WTC11 (cell line): ENCODE data around the gene MIER2.

Experiments used
- NFYB ChIP-seq: sonication (generic); formaldehyde crosslinking; conservative IDR thresholded peaks from 2 replicates; pipeline ENCODE4 v1.8.0; 2022; ENCODE audit warnings: low read depth, missing genetic modification reagents
- RELA ChIP-seq: sonication (generic); formaldehyde crosslinking; IDR thresholded peaks from 2 replicates; pipeline ENCODE4 v1.8.1; 2022; ENCODE audit warnings: missing genetic modification reagents, mild to moderate bottlenecking, borderline replicate concordance
- TEAD1 ChIP-seq: sonication (generic); formaldehyde crosslinking; IDR thresholded peaks from 2 replicates; pipeline ENCODE4 v1.8.0; 2022; ENCODE audit warnings: mild to moderate bottlenecking, missing genetic modification reagents
- ZBTB21 ChIP-seq: sonication (generic); formaldehyde crosslinking; IDR thresholded peaks from 2 replicates; pipeline ENCODE4 v1.8.1; 2023; ENCODE audit warnings: mild to moderate bottlenecking, missing genetic modification reagents, borderline replicate concordance
- TF ChIP-seq, protein P1 (sequence below): fragments of 200-600 bp; IDR thresholded peaks from 2 replicates; pipeline ENCODE4 v1.8.0; 2022; ENCODE audit warnings: antibody characterized with exemption
- TF ChIP-seq, protein P2 (sequence below): sonication (generic); formaldehyde crosslinking; IDR thresholded peaks from 2 replicates; pipeline ENCODE4 v1.8.1; 2022; ENCODE audit warnings: mild to moderate bottlenecking, missing genetic modification reagents, moderate library complexity, borderline replicate concordance
- TF ChIP-seq, protein P3 (sequence below): sonication (generic); formaldehyde crosslinking; conservative IDR thresholded peaks from 2 replicates; pipeline ENCODE4 v1.8.1; 2022; ENCODE audit warnings: mild to moderate bottlenecking, missing genetic modification reagents

DNA sequence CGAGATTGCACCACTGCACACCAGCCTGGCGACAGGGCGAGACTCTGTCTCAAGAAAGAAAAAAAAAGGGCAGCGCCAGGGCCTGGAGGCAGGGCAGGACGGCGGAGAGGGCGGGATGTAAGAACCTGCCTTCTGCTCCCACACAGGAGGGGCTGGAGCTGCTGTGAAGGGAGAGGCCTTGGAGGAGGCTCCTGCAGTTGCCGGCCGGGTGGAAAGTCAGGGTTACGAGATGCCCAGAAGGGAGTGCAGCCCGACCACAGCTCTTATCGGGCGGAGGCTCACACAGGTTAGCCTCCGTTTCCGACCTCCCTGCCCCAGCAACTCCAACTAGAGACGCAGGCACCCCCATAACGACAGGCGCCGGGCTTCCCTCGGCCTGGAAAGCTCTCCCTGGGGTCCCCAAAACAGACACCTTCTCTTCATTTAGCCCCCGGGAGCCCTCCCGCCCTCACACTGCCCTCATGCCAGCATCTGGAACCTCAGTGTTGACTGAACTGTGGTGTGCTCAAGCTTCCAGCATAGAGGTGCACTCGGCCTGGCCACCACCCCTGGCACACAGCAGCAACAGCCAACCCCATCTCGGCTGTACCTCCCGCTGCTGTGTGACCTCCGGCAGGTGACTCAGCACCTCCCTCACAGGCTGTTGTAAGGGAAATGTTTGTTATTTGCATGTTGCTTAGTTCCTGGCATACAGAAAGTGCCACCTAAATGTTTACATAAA is 54.8 kb downstream of the MIER2 start:
- TF ChIP-seq, protein P1, sequence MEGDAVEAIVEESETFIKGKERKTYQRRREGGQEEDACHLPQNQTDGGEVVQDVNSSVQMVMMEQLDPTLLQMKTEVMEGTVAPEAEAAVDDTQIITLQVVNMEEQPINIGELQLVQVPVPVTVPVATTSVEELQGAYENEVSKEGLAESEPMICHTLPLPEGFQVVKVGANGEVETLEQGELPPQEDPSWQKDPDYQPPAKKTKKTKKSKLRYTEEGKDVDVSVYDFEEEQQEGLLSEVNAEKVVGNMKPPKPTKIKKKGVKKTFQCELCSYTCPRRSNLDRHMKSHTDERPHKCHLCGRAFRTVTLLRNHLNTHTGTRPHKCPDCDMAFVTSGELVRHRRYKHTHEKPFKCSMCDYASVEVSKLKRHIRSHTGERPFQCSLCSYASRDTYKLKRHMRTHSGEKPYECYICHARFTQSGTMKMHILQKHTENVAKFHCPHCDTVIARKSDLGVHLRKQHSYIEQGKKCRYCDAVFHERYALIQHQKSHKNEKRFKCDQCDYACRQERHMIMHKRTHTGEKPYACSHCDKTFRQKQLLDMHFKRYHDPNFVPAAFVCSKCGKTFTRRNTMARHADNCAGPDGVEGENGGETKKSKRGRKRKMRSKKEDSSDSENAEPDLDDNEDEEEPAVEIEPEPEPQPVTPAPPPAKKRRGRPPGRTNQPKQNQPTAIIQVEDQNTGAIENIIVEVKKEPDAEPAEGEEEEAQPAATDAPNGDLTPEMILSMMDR: no peak
- TF ChIP-seq, protein P2, sequence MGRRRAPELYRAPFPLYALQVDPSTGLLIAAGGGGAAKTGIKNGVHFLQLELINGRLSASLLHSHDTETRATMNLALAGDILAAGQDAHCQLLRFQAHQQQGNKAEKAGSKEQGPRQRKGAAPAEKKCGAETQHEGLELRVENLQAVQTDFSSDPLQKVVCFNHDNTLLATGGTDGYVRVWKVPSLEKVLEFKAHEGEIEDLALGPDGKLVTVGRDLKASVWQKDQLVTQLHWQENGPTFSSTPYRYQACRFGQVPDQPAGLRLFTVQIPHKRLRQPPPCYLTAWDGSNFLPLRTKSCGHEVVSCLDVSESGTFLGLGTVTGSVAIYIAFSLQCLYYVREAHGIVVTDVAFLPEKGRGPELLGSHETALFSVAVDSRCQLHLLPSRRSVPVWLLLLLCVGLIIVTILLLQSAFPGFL (CRISPR knock-in tag): no peak
- no peak for TF ChIP-seq TEAD1 (CRISPR knock-in tag)
- TF ChIP-seq ZBTB21 (CRISPR knock-in tag): no peak
- TF ChIP-seq, protein P3, sequence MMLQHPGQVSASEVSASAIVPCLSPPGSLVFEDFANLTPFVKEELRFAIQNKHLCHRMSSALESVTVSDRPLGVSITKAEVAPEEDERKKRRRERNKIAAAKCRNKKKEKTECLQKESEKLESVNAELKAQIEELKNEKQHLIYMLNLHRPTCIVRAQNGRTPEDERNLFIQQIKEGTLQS: no peak
- no peak for TF ChIP-seq NFYB (CRISPR knock-in tag)
- no peak for TF ChIP-seq RELA (CRISPR knock-in tag)
